ENCODE results near the gene USP30. TPM values are rescaled to one million over a fixed set of nuclear protein-coding genes. Genes with fewer than 3 reads are reported as not detected.

Gene USP30
- total and polyA plus RNA-seq, 10 of the 15 experiments (the other 5 are each of a cell fraction or from before 2014, with no cell fraction given) = 2.1 to 16.2 (median 6.4) TPM

- ChIA-PET RAD21 (ENCODE audit: unreplicated experiment) (no interaction called here), CTCF (no interaction called here), SMC1A (ENCODE audit: uncharacterized antibody, unreplicated experiment) (no interaction called here), POLR2A (no interaction called here)
- Histone ChIP-seq H3K4me1 (ENCODE audit: control insufficient read depth, insufficient read depth, low read length) (no peaks in the 10 kb centered on the region), H4K20me1 (ENCODE audit: control insufficient read depth, insufficient read depth) (no peaks in the 10 kb centered on the region), H3K9ac (ENCODE audit: control insufficient read depth, insufficient read depth, low read length) (no peak overlapping the region), H3K36me3 (ENCODE audit: control insufficient read depth in 2 of 2, insufficient read depth in 2 of 2, low read length in 1 of 2) (peaks cover 10 to 19% of the 10 kb centered on the region in 2 experiments), H3K4me2 (ENCODE audit: control insufficient read depth, insufficient read depth) (no peak overlapping the region), H3K27ac (ENCODE audit: control insufficient read depth, insufficient read depth) (no peak overlapping the region), H3K27me3 (replicated peaks in 1 of 2; ENCODE audit: control insufficient read depth in 2 of 2, insufficient read depth in 2 of 2, low read length in 1 of 2) (no peaks in the 10 kb centered on the region), H3K4me3 (no peak overlapping the region), H2AFZ (ENCODE audit: control insufficient read depth, low read depth, low read length) (no peak overlapping the region), H3K79me2 (ENCODE audit: control insufficient read depth, insufficient read depth, low read length) (no peaks in the 10 kb centered on the region; the same call in 1 of the 2 replicates), H3K9me3 (replicated peaks; ENCODE audit: control insufficient read depth, insufficient read depth, low read length) (no peaks in the 10 kb centered on the region)
- WGBS (ENCODE audit: insufficient coverage, insufficient replicate concordance, low lambda C conversion rate, missing lambda C conversion rate) = 98% methylated on average over 5 of the region's 5 CpGs
- no peak for DNase-seq (ENCODE audit: low read depth, low spot score)
- intact Hi-C loops (cut with micrococcal nuclease; ENCODE audit: unreplicated experiment) (no loop called here), in situ Hi-C loops (cut with MboI) (no loop called here)
- BruUV-seq (replicated peaks) = no TSS peak
- no peak for ATAC-seq
- TF ChIP-seq, protein P1, sequence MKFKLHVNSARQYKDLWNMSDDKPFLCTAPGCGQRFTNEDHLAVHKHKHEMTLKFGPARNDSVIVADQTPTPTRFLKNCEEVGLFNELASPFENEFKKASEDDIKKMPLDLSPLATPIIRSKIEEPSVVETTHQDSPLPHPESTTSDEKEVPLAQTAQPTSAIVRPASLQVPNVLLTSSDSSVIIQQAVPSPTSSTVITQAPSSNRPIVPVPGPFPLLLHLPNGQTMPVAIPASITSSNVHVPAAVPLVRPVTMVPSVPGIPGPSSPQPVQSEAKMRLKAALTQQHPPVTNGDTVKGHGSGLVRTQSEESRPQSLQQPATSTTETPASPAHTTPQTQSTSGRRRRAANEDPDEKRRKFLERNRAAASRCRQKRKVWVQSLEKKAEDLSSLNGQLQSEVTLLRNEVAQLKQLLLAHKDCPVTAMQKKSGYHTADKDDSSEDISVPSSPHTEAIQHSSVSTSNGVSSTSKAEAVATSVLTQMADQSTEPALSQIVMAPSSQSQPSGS (IDR thresholded peaks at IDR 0.05; ENCODE audit: low read length) = no peak
- TF ChIP-seq MTA3 (IDR thresholded peaks at IDR 0.05; ENCODE audit: borderline replicate concordance, low read length) (no peak), ZNF24 (IDR thresholded peaks at IDR 0.05) (no peak), NFXL1 (IDR thresholded peaks at IDR 0.05; ENCODE audit: borderline replicate concordance) (no peak), BACH1 (IDR thresholded peaks at IDR 0.05; ENCODE audit: borderline replicate concordance) (no peak), CREM (IDR thresholded peaks at IDR 0.05; ENCODE audit: low read depth) (no peak), GABPA (IDR thresholded peaks at IDR 0.05; ENCODE audit: low read depth) (no peak), NR2F1 (conservative IDR thresholded peaks at IDR 0.05) (no peak), ZNF622 (IDR thresholded peaks at IDR 0.05) (no peak), MEF2A (IDR thresholded peaks at IDR 0.05; ENCODE audit: insufficient read depth, low read depth, low read length) (no peak), ZNF207 (IDR thresholded peaks at IDR 0.05; ENCODE audit: borderline replicate concordance) (no peak)
- TF ChIP-seq, protein P2, sequence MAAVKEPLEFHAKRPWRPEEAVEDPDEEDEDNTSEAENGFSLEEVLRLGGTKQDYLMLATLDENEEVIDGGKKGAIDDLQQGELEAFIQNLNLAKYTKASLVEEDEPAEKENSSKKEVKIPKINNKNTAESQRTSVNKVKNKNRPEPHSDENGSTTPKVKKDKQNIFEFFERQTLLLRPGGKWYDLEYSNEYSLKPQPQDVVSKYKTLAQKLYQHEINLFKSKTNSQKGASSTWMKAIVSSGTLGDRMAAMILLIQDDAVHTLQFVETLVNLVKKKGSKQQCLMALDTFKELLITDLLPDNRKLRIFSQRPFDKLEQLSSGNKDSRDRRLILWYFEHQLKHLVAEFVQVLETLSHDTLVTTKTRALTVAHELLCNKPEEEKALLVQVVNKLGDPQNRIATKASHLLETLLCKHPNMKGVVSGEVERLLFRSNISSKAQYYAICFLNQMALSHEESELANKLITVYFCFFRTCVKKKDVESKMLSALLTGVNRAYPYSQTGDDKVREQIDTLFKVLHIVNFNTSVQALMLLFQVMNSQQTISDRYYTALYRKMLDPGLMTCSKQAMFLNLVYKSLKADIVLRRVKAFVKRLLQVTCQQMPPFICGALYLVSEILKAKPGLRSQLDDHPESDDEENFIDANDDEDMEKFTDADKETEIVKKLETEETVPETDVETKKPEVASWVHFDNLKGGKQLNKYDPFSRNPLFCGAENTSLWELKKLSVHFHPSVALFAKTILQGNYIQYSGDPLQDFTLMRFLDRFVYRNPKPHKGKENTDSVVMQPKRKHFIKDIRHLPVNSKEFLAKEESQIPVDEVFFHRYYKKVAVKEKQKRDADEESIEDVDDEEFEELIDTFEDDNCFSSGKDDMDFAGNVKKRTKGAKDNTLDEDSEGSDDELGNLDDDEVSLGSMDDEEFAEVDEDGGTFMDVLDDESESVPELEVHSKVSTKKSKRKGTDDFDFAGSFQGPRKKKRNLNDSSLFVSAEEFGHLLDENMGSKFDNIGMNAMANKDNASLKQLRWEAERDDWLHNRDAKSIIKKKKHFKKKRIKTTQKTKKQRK (IDR thresholded peaks at IDR 0.05; ENCODE audit: low read depth, low read length) = no peak
- TF ChIP-seq, protein P3, sequence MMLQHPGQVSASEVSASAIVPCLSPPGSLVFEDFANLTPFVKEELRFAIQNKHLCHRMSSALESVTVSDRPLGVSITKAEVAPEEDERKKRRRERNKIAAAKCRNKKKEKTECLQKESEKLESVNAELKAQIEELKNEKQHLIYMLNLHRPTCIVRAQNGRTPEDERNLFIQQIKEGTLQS (IDR thresholded peaks at IDR 0.05; ENCODE audit: borderline replicate concordance, extremely low read depth, low read depth, low read length) = no peak
- TF ChIP-seq, protein P4, sequence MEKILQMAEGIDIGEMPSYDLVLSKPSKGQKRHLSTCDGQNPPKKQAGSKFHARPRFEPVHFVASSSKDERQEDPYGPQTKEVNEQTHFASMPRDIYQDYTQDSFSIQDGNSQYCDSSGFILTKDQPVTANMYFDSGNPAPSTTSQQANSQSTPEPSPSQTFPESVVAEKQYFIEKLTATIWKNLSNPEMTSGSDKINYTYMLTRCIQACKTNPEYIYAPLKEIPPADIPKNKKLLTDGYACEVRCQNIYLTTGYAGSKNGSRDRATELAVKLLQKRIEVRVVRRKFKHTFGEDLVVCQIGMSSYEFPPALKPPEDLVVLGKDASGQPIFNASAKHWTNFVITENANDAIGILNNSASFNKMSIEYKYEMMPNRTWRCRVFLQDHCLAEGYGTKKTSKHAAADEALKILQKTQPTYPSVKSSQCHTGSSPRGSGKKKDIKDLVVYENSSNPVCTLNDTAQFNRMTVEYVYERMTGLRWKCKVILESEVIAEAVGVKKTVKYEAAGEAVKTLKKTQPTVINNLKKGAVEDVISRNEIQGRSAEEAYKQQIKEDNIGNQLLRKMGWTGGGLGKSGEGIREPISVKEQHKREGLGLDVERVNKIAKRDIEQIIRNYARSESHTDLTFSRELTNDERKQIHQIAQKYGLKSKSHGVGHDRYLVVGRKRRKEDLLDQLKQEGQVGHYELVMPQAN (conservative IDR thresholded peaks at IDR 0.05) = no peak
- no peak for FAIRE-seq
These were observed 52.8 kb downstream of the USP30 start for GRCh38 chr12:109105176-109105575.

Data from GM12878 (cell line).